HEK293 (cell line): Measurements from ENCODE around the gene DOCK7.

ENCODE experiments used
- FEZF1 ChIP-seq: fragments of 450-650 bp; formaldehyde crosslinking; IDR thresholded peaks from 2 replicates; pipeline ENCODE4 v1.5.1; 2016; ENCODE audit warnings: missing biosample characterization, missing genetic modification characterization
- KLF1 ChIP-seq: fragments of 450-650 bp; formaldehyde crosslinking; IDR thresholded peaks from 2 replicates; pipeline ENCODE4 v1.5.1; 2016; ENCODE audit warnings: missing biosample characterization, missing genetic modification characterization
- KLF10 ChIP-seq: fragments of 450-650 bp; IDR thresholded peaks from 2 replicates; pipeline ENCODE4 v1.5.1; 2018; ENCODE audit warnings: missing biosample characterization, mild to moderate bottlenecking, missing genetic modification characterization
- KLF8 ChIP-seq: fragments of 450-650 bp; formaldehyde crosslinking; IDR thresholded peaks from 2 replicates; pipeline ENCODE4 v1.5.1; 2016; ENCODE audit warnings: missing biosample characterization, missing genetic modification characterization
- KLF9 ChIP-seq: fragments of 450-650 bp; formaldehyde crosslinking; IDR thresholded peaks from 2 replicates; pipeline ENCODE4 v1.5.1; 2016; ENCODE audit warnings: missing biosample characterization, missing genetic modification characterization, low read depth
- RBAK ChIP-seq: fragments of 450-650 bp; formaldehyde crosslinking; IDR thresholded peaks from 2 replicates; pipeline ENCODE4 v1.5.1; 2016; ENCODE audit warnings: missing biosample characterization, missing genetic modification characterization
- YY2 ChIP-seq: fragments of 450-650 bp; formaldehyde crosslinking; IDR thresholded peaks from 2 replicates; pipeline ENCODE4 v1.5.1; 2016; ENCODE audit warnings: missing biosample characterization, missing genetic modification characterization
- ZBTB21 ChIP-seq: fragments of 450-650 bp; formaldehyde crosslinking; IDR thresholded peaks from 2 replicates; pipeline ENCODE4 v1.5.1; 2017; ENCODE audit warnings: missing biosample characterization, missing genetic modification characterization
- ZBTB8A ChIP-seq: fragments of 450-650 bp; formaldehyde crosslinking; IDR thresholded peaks from 2 replicates; pipeline ENCODE4 v1.5.1; 2016; ENCODE audit warnings: missing biosample characterization, missing genetic modification characterization
- ZFHX2 ChIP-seq: fragments of 450-650 bp; formaldehyde crosslinking; conservative IDR thresholded peaks from 2 replicates; pipeline ENCODE4 v1.5.1; 2016; ENCODE audit warnings: missing biosample characterization, missing genetic modification characterization
- ZNF174 ChIP-seq: fragments of 450-650 bp; formaldehyde crosslinking; IDR thresholded peaks from 2 replicates; pipeline ENCODE4 v1.5.0; 2017; ENCODE audit warnings: missing biosample characterization, mild to moderate bottlenecking, missing genetic modification characterization
- ZNF239 ChIP-seq: fragments of 450-650 bp; formaldehyde crosslinking; IDR thresholded peaks from 2 replicates; pipeline ENCODE4 v1.5.1; 2016; ENCODE audit warnings: missing biosample characterization, missing genetic modification characterization
- ZNF335 ChIP-seq: fragments of 450-650 bp; formaldehyde crosslinking; conservative IDR thresholded peaks from 2 replicates; pipeline ENCODE4 v1.5.1; 2016; ENCODE audit warnings: missing biosample characterization, missing genetic modification characterization
- ZNF426 ChIP-seq: fragments of 450-650 bp; formaldehyde crosslinking; IDR thresholded peaks from 2 replicates; pipeline ENCODE4 v1.5.1; 2017; ENCODE audit warnings: missing biosample characterization, missing genetic modification characterization, mild to moderate bottlenecking, inconsistent platforms, moderate library complexity
- ZNF433 ChIP-seq: fragments of 450-650 bp; formaldehyde crosslinking; IDR thresholded peaks from 2 replicates; pipeline ENCODE4 v1.5.1; 2016; ENCODE audit warnings: missing biosample characterization, missing genetic modification characterization, low read depth
- ZNF544 ChIP-seq: fragments of 450-650 bp; formaldehyde crosslinking; IDR thresholded peaks from 2 replicates; pipeline ENCODE4 v1.5.0; 2017; ENCODE audit warnings: missing biosample characterization, missing genetic modification characterization
- ZNF585B ChIP-seq: fragments of 450-650 bp; formaldehyde crosslinking; IDR thresholded peaks from 2 replicates; pipeline ENCODE4 v1.5.1; 2016; ENCODE audit warnings: missing biosample characterization, missing genetic modification characterization
- ZNF623 ChIP-seq: fragments of 450-650 bp; formaldehyde crosslinking; IDR thresholded peaks from 2 replicates; pipeline ENCODE4 v1.5.1; 2016; ENCODE audit warnings: missing biosample characterization, missing genetic modification characterization
- ZNF76 ChIP-seq: fragments of 450-650 bp; formaldehyde crosslinking; IDR thresholded peaks from 2 replicates; pipeline ENCODE4; 2016; ENCODE audit warnings: low read depth, missing biosample characterization, missing genetic modification characterization, borderline replicate concordance
- ZNF776 ChIP-seq: fragments of 450-650 bp; formaldehyde crosslinking; IDR thresholded peaks from 2 replicates; pipeline ENCODE4 v1.5.0; 2017; ENCODE audit warnings: missing biosample characterization, missing genetic modification characterization, borderline replicate concordance
- ZNF785 ChIP-seq: fragments of 450-650 bp; formaldehyde crosslinking; IDR thresholded peaks from 2 replicates; pipeline ENCODE4 v1.5.1; 2016; ENCODE audit warnings: missing biosample characterization, missing genetic modification characterization
- ZNF837 ChIP-seq: fragments of 450-650 bp; formaldehyde crosslinking; IDR thresholded peaks from 2 replicates; pipeline ENCODE4 v1.5.1; 2016; ENCODE audit warnings: missing biosample characterization, missing genetic modification characterization
- ZSCAN16 ChIP-seq: fragments of 450-650 bp; formaldehyde crosslinking; IDR thresholded peaks from 2 replicates; pipeline ENCODE4 v1.5.1; 2016; ENCODE audit warnings: missing biosample characterization, missing genetic modification characterization
- ZSCAN30 ChIP-seq: fragments of 450-650 bp; IDR thresholded peaks from 2 replicates; pipeline ENCODE4 v1.5.1; 2018; ENCODE audit warnings: missing biosample characterization, mild to moderate bottlenecking, missing genetic modification characterization, moderate library complexity
- TF ChIP-seq, protein P1 (sequence below): fragments of 450-650 bp; formaldehyde crosslinking; IDR thresholded peaks from 2 replicates; pipeline ENCODE4 v1.5.1; 2017; ENCODE audit warnings: missing biosample characterization, missing genetic modification characterization
- TF ChIP-seq, protein P2 (sequence below): fragments of 450-650 bp; formaldehyde crosslinking; IDR thresholded peaks from 2 replicates; pipeline ENCODE4 v1.5.1; 2017; ENCODE audit warnings: missing biosample characterization, missing genetic modification characterization
- TF ChIP-seq, protein P3 (sequence below): fragments of 450-650 bp; formaldehyde crosslinking; IDR thresholded peaks from 2 replicates; pipeline ENCODE4 v1.5.0; 2017; ENCODE audit warnings: missing biosample characterization, missing genetic modification characterization, borderline replicate concordance
- TF ChIP-seq, protein P4 (sequence below): fragments of 450-650 bp; formaldehyde crosslinking; IDR thresholded peaks from 2 replicates; pipeline ENCODE4 v1.5.1; 2016; ENCODE audit warnings: missing biosample characterization, missing genetic modification characterization
- TF ChIP-seq, protein P5 (sequence below): fragments of 450-650 bp; formaldehyde crosslinking; optimal IDR thresholded peaks from 2 replicates; pipeline ENCODE3; 2016; ENCODE audit warnings: missing biosample characterization, mild to moderate bottlenecking, missing genetic modification characterization
- TF ChIP-seq, protein P6 (sequence below): fragments of 450-650 bp; formaldehyde crosslinking; IDR thresholded peaks from 2 replicates; pipeline ENCODE4 v1.5.1; 2016; ENCODE audit warnings: missing biosample characterization, missing genetic modification characterization
- TF ChIP-seq, protein P7 (sequence below): fragments of 450-650 bp; formaldehyde crosslinking; IDR thresholded peaks from 2 replicates; pipeline ENCODE4 v1.5.1; 2016; ENCODE audit warnings: missing biosample characterization, missing genetic modification characterization

DOCK7 gene

DNA sequence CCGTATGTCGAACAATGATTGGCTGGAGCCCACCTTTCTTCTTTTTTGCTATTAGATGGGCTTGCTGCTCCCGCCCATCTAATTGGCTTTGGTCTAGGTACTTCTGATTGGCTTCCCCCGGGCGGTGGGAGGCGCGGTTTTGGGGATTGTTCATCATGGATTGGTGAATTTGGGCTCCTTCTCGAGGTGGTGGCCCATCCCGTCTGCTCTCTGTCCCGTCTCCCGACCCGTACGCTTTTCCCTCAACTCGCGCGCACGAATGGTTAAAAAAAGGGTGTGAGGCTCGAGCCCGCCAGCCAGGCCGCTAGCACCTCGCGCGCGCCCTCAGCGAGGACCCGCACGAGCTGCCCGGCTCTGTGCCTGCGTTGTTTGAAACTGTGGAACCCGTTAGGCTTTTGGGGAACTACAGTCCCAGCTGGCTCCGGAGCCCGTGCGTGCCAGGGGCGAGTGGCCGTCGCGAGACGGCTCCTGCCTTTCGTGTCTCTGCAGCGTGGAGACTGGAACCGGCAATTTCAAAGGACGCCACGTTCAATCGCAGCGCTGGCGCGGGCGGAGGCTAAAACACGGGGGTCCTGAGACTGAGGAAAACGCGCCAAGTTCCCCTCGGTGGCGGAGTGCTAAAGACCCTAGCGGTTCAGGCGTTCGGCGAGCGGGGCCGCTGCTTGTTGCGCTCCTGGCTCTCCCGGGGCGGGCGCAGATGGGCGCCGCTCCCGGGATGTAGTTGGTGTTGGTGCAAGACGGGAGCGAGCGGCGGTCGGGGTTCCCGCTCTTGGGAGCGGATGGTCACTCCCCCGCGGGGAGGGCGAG lies 251.5 kb downstream of the DOCK7 start, which contains the start of gene USP1 (continued):
- TF ChIP-seq, protein P1, sequence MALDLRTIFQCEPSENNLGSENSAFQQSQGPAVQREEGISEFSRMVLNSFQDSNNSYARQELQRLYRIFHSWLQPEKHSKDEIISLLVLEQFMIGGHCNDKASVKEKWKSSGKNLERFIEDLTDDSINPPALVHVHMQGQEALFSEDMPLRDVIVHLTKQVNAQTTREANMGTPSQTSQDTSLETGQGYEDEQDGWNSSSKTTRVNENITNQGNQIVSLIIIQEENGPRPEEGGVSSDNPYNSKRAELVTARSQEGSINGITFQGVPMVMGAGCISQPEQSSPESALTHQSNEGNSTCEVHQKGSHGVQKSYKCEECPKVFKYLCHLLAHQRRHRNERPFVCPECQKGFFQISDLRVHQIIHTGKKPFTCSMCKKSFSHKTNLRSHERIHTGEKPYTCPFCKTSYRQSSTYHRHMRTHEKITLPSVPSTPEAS, result no peak
- TF ChIP-seq, protein P2, sequence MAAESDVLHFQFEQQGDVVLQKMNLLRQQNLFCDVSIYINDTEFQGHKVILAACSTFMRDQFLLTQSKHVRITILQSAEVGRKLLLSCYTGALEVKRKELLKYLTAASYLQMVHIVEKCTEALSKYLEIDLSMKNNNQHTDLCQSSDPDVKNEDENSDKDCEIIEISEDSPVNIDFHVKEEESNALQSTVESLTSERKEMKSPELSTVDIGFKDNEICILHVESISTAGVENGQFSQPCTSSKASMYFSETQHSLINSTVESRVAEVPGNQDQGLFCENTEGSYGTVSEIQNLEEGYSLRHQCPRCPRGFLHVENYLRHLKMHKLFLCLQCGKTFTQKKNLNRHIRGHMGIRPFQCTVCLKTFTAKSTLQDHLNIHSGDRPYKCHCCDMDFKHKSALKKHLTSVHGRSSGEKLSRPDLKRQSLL (tag by site-specific recombination), result peak; percentile 60; the same call in 1 of the 2 replicates
- TF ChIP-seq ZNF785 (tag by site-specific recombination) (0 out of 2 replicates have a peak, but pooled peaks have one; percentile 71), YY2 (tag by site-specific recombination) (no peak), ZNF623 (tag by site-specific recombination) (0 out of 2 replicates have a peak, but pooled peaks have one; percentile 23), RBAK (tag by site-specific recombination) (no peak), KLF1 (tag by site-specific recombination) (peak; percentile 26), ZFHX2 (tag by site-specific recombination) (peak; percentile 64), ZNF174 (tag by site-specific recombination) (no peak), KLF8 (tag by site-specific recombination) (peak; percentile 65), ZNF776 (tag by site-specific recombination) (no peak), ZNF585B (no peak), ZSCAN30 (tag by site-specific recombination) (peak; percentile 88; the same call in 1 of the 2 replicates), ZNF837 (tag by site-specific recombination) (no peak), ZNF544 (tag by site-specific recombination) (no peak), ZSCAN16 (tag by site-specific recombination) (no peak), ZBTB8A (tag by site-specific recombination) (peak; percentile 80; the same call in 1 of the 2 replicates), ZNF239 (tag by site-specific recombination) (no peak), ZNF335 (tag by site-specific recombination) (peak; percentile 100), FEZF1 (tag by site-specific recombination) (peak; percentile 6; the same call in 1 of the 2 replicates), KLF9 (tag by site-specific recombination) (peak; percentile 73; the same call in 1 of the 2 replicates), ZNF433 (tag by site-specific recombination) (no peak), ZNF76 (tag by site-specific recombination) (peak; percentile 70; the same call in 1 of the 2 replicates), KLF10 (tag by site-specific recombination) (peak; percentile 97), ZBTB21 (tag by site-specific recombination) (peak; percentile 65), ZNF426 (tag by site-specific recombination) (no peak)
- TF ChIP-seq, protein P3, sequence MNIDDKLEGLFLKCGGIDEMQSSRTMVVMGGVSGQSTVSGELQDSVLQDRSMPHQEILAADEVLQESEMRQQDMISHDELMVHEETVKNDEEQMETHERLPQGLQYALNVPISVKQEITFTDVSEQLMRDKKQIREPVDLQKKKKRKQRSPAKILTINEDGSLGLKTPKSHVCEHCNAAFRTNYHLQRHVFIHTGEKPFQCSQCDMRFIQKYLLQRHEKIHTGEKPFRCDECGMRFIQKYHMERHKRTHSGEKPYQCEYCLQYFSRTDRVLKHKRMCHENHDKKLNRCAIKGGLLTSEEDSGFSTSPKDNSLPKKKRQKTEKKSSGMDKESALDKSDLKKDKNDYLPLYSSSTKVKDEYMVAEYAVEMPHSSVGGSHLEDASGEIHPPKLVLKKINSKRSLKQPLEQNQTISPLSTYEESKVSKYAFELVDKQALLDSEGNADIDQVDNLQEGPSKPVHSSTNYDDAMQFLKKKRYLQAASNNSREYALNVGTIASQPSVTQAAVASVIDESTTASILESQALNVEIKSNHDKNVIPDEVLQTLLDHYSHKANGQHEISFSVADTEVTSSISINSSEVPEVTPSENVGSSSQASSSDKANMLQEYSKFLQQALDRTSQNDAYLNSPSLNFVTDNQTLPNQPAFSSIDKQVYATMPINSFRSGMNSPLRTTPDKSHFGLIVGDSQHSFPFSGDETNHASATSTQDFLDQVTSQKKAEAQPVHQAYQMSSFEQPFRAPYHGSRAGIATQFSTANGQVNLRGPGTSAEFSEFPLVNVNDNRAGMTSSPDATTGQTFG (tag by site-specific recombination), result no peak
- TF ChIP-seq, protein P4, sequence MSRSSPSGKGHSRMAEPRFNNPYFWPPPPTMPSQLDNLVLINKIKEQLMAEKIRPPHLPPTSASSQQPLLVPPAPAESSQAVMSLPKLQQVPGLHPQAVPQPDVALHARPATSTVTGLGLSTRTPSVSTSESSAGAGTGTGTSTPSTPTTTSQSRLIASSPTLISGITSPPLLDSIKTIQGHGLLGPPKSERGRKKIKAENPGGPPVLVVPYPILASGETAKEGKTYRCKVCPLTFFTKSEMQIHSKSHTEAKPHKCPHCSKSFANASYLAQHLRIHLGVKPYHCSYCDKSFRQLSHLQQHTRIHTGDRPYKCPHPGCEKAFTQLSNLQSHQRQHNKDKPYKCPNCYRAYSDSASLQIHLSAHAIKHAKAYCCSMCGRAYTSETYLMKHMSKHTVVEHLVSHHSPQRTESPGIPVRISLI, result peak; percentile 99
- TF ChIP-seq, protein P5, sequence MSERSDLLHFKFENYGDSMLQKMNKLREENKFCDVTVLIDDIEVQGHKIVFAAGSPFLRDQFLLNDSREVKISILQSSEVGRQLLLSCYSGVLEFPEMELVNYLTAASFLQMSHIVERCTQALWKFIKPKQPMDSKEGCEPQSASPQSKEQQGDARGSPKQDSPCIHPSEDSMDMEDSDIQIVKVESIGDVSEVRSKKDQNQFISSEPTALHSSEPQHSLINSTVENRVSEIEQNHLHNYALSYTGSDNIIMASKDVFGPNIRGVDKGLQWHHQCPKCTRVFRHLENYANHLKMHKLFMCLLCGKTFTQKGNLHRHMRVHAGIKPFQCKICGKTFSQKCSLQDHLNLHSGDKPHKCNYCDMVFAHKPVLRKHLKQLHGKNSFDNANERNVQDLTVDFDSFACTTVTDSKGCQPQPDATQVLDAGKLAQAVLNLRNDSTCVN (tag by site-specific recombination), result peak; percentile 96
- TF ChIP-seq, protein P6, sequence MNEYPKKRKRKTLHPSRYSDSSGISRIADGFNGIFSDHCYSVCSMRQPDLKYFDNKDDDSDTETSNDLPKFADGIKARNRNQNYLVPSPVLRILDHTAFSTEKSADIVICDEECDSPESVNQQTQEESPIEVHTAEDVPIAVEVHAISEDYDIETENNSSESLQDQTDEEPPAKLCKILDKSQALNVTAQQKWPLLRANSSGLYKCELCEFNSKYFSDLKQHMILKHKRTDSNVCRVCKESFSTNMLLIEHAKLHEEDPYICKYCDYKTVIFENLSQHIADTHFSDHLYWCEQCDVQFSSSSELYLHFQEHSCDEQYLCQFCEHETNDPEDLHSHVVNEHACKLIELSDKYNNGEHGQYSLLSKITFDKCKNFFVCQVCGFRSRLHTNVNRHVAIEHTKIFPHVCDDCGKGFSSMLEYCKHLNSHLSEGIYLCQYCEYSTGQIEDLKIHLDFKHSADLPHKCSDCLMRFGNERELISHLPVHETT (tag by site-specific recombination), result peak; percentile 84
- TF ChIP-seq, protein P7, sequence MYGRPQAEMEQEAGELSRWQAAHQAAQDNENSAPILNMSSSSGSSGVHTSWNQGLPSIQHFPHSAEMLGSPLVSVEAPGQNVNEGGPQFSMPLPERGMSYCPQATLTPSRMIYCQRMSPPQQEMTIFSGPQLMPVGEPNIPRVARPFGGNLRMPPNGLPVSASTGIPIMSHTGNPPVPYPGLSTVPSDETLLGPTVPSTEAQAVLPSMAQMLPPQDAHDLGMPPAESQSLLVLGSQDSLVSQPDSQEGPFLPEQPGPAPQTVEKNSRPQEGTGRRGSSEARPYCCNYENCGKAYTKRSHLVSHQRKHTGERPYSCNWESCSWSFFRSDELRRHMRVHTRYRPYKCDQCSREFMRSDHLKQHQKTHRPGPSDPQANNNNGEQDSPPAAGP, result peak; percentile 75
